Lung (tissue), 12 donors: ENCODE data around the gene PLVAP. TPM values are rescaled to one million over a fixed set of nuclear protein-coding genes. Genes with fewer than 3 reads are reported as not detected.

ENCODE experiments used
- ATAC-seq: fragments of 200-7000 bp; cut with Tn5 transposase; one replicate; pipeline ENCODE4 v1.9.1; 2020; ENCODE audit warnings: moderate number of reproducible peaks; ENCODE audit not compliant: insufficient read depth, low FRiP score
- DNase-seq, 3 donors: peaks; one replicate each; pipeline ENCODE4 v3.0.0-alpha.2; 2013 to 2017
- H3K27ac ChIP-seq, 2 donors: one replicate each; pipeline ENCODE4 v1.5.1; 2013; ENCODE audit warnings: mild to moderate bottlenecking in 2 of 2, moderate library complexity in 2 of 2, control low read depth in 1 of 2, inconsistent platforms in 1 of 2, low read depth in 1 of 2, low read length in 1 of 2
- H3K27me3 ChIP-seq, 3 donors: one replicate each; pipeline ENCODE4 v1.5.1; 2013; ENCODE audit warnings: low read length in 2 of 3; ENCODE audit not compliant: control insufficient read depth in 3 of 3, insufficient read depth in 3 of 3
- H3K36me3 ChIP-seq, 4 donors: one replicate each; pipeline ENCODE4 v1.5.1; 2013; ENCODE audit warnings: low read length in 4 of 4, mild to moderate bottlenecking in 1 of 4, moderate library complexity in 1 of 4; ENCODE audit not compliant: control insufficient read depth in 4 of 4, insufficient read depth in 4 of 4
- H3K4me1 ChIP-seq, 5 donors: one replicate each; pipeline ENCODE4 v1.5.1; 2013; ENCODE audit warnings: low read length in 5 of 5, mild to moderate bottlenecking in 2 of 5, moderate library complexity in 1 of 5; ENCODE audit not compliant: control insufficient read depth in 5 of 5, insufficient read depth in 5 of 5
- H3K4me3 ChIP-seq: one replicate; pipeline ENCODE4 v1.5.1; 2013; ENCODE audit warnings: mild to moderate bottlenecking, control low read depth, moderate library complexity
- H3K9ac ChIP-seq, 2 donors: one replicate each; pipeline ENCODE4 v1.5.1; 2013; ENCODE audit warnings: low read length in 2 of 2, control low read depth in 1 of 2; ENCODE audit not compliant: insufficient read depth in 1 of 2
- H3K9me3 ChIP-seq, 4 donors: one replicate each; pipeline ENCODE4 v1.5.1; 2013; ENCODE audit warnings: low read length in 3 of 4, mild to moderate bottlenecking in 1 of 4, moderate library complexity in 1 of 4; ENCODE audit not compliant: control insufficient read depth in 4 of 4, insufficient read depth in 3 of 4
- WGBS, 2 donors: extraction: QIAGEN DNeasy Blood & Tissue Kit; methylation state at CpG; one replicate each; pipeline ENCODE4 v1.1.7; 2013; 5-methylcytosine and 5-hydroxymethylcytosine counted together
- polyA plus RNA-seq, 2 donors: library from polyadenylated mRNA; stranded (reverse); fragments of 200-250 nt; gene quantifications; one replicate each; pipeline ENCODE4 v1.2.1, GENCODE V29; 2013
- total RNA-seq, 2 donors: library from RNA; depleted of rRNA in 1 of 2; stranded (reverse); fragments of >200 nt in 1 of 2; gene quantifications; one replicate each; pipeline ENCODE4 v1.2.1, GENCODE V29; 2014 to 2021
- TF ChIP-seq, protein P1 (sequence below): IDR thresholded peaks from 2 replicates; pipeline ENCODE4 v1.5.1; 2012; ENCODE audit warnings: mild to moderate bottlenecking; ENCODE audit errors: control extremely low read depth, extremely low read depth
- donor health status: control.
- donor health status: control.
- donor health status: Bipolar disorder and iron deficiency.
- donor health status: healthy.
- donor health status: DM: yes; HTN: yes; CAD: no.

PLVAP gene
- total and polyA plus RNA-seq, 4 donors: 6.4 to 55.0 (median 25.8) TPM

DNA sequence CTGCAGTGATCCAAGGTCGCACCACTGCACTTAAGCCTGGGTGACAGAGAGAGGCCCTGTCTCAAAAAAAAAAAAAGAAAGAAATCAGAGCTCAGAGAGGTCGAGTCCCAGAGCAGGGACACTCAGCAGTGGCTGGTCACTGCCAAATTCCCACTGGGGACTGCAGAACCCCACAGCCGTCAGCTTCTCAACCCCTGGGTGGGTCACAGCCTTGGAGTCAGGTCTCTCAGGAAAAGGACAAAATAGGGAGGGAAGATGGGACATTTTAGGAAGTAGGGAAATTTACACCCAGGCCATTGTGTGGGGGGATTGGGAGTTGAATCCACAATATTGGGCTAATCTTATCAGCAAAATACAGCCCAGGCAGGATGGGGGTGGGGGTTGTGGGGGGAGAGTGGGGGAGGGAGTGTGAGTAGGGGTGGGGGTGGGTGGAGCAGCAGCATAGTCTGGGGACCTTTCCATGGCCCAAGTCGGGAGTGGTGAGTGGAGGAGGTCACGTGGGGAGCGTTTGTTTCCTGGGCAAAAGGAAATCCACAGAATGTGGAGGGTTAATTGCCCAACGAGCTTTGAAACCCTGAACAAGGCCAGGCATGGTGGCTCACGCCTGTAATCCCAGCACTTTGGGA lies 21.9 kb upstream of the PLVAP start:
- DNase-seq (no peak), ATAC-seq (no peak)
- no peak overlapping the region for H3K9ac ChIP-seq
- peaks cover 0 to 3% (median 0%) of the 10 kb centered on the region in 4 donors for H3K36me3 ChIP-seq
- no peak overlapping the region for H3K27ac ChIP-seq
- H3K4me1 ChIP-seq: no peaks in the 10 kb centered on the region
- H3K9me3 ChIP-seq: no peaks in the 10 kb centered on the region
- H3K4me3 ChIP-seq: no peak overlapping the region
- TF ChIP-seq, protein P1, sequence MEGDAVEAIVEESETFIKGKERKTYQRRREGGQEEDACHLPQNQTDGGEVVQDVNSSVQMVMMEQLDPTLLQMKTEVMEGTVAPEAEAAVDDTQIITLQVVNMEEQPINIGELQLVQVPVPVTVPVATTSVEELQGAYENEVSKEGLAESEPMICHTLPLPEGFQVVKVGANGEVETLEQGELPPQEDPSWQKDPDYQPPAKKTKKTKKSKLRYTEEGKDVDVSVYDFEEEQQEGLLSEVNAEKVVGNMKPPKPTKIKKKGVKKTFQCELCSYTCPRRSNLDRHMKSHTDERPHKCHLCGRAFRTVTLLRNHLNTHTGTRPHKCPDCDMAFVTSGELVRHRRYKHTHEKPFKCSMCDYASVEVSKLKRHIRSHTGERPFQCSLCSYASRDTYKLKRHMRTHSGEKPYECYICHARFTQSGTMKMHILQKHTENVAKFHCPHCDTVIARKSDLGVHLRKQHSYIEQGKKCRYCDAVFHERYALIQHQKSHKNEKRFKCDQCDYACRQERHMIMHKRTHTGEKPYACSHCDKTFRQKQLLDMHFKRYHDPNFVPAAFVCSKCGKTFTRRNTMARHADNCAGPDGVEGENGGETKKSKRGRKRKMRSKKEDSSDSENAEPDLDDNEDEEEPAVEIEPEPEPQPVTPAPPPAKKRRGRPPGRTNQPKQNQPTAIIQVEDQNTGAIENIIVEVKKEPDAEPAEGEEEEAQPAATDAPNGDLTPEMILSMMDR: no peak
- 46 to 48% methylated on average over 8 of the region's 8 CpGs for WGBS, 2 donors
- peaks cover 0 to 5% (median 4%) of the 10 kb centered on the region in 3 donors for H3K27me3 ChIP-seq

DNA sequence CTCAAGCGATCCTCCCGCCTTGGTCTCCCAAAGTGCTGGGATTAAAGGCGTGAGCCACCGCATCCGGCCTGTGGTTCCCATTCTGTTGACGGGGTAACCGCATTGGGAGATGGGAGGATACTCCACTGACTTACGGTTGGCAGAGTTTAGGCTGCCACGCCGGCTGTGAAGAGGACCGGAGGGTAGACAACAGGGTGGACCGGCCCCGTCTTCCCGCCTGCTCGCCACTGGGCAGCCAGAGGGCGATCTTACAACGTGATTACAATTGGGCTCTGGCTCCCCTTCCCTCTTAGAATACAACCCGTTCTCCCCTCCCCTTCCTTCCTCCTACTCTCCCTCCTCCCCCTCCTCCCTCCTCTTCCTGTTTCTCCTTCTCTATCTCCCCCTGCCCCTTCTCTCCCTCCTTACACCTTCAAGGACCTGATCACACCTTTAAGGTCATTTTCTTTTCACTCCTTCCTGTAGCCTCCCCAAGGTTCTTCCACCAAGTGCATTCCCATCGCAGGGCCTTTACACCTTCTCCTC lies 17.8 kb upstream of the PLVAP start:
- Histone ChIP-seq H3K4me3 (no peak overlapping the region), H3K4me1 (peaks cover 2 to 14% (median 3%) of the 10 kb centered on the region in 5 donors), H3K27ac (no peak overlapping the region), H3K9ac (no peak overlapping the region), H3K27me3 (peaks cover 0 to 10% (median 9%) of the 10 kb centered on the region in 3 donors), H3K36me3 (no peaks in the 10 kb centered on the region), H3K9me3 (no peaks in the 10 kb centered on the region)
- ATAC-seq (no peak), DNase-seq (peak in 2 of 3 donors; percentile 30 to 64)
- TF ChIP-seq, protein P1: peak; percentile 31
- WGBS, 2 donors: 15 to 22% methylated on average over 17 to 19 of the region's 19 CpGs

DNA sequence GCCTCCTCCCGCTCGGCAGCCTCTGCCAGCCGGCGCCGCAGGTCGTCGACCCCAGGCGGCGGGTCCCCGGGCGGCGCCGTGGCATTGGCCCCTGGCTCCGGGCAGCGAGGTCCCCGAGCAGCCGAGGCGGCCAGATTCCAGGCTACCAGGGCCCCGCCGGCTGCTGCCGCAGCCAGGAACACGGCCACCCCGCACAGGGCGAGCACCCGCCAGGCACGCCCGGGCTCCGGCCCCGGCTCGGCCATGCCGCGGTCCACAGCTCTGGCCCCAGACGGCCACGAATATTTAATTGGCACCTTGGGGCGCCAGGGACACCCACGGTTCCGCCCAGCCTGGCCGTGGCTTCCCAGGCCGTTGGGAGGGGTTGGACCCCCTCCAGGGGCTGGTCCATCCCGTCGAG lies 16.8 kb upstream of the PLVAP start, which contains the start of gene CCDC194:
Gene CCDC194 (minus strand): TSS at position 283 of the 400 bp plus-strand sequence. CDS start 38 bp downstream, at position 245.
- peaks cover 2 to 14% (median 3%) of the 10 kb centered on the region in 5 donors for H3K4me1 ChIP-seq
- DNase-seq (no peak), ATAC-seq (no peak)
- peaks cover 0 to 10% (median 9%) of the 10 kb centered on the region in 3 donors for H3K27me3 ChIP-seq
- peaks cover 0 to 5% (median 0%) of the 10 kb centered on the region in 4 donors for H3K9me3 ChIP-seq
- no peak within 1 kb of the TSS for H3K9ac ChIP-seq
- no peak within 1 kb of the TSS for H3K27ac ChIP-seq
- TF ChIP-seq, protein P1: no peak
- 38 to 57% methylated on average over 39 to 41 of the region's 41 CpGs for WGBS, 2 donors
- no peaks in the 10 kb centered on the region for H3K36me3 ChIP-seq
- H3K4me3 ChIP-seq: no peak within 1 kb of the TSS
